ENCODE data around the gene TMEM87B. TPM values are rescaled to one million over a fixed set of nuclear protein-coding genes. Genes with fewer than 3 reads are reported as not detected.

The TMEM87B gene
- total and polyA plus RNA-seq, 7 donors = 1.7 to 6.0 (median 3.2) TPM

DNA sequence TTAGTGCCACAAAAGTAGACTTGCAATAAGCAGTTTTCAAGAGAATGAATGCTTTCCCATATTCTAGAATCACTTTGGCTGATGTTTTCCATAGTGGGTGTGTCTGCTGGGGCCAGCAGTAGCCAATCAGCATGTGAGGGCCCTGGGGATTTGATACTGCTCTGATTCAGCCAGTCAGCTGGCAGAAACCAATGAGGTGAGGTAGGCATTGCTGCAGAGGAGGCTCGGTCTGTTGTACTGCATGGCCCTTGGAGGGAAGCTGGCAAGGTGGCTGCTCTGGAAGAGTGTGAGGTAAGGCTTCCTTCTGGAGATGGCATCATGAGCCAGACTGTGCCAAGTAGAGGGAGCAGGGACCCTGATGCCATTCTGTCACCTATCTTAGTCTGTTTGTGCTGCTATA lies 22.7 kb downstream of the TMEM87B start:
- Histone ChIP-seq H3K4me3 (no peak overlapping the region), H3K4me1 (peaks cover 5% of the 10 kb centered on the region), H3K27me3 (ENCODE audit: insufficient read depth in 3 of 3, low read length in 2 of 3) (no peaks in the 10 kb centered on the region), H3K36me3 (ENCODE audit: insufficient read depth in 1 of 2, low read depth in 1 of 2) (peaks cover 0 to 19% of the 10 kb centered on the region in 2 donors), H3K9me3 (no peaks in the 10 kb centered on the region), H3K27ac (no peak overlapping the region)
- intact Hi-C loops (cut with DNase I) = no loop called here
- TF ChIP-seq, protein P1, sequence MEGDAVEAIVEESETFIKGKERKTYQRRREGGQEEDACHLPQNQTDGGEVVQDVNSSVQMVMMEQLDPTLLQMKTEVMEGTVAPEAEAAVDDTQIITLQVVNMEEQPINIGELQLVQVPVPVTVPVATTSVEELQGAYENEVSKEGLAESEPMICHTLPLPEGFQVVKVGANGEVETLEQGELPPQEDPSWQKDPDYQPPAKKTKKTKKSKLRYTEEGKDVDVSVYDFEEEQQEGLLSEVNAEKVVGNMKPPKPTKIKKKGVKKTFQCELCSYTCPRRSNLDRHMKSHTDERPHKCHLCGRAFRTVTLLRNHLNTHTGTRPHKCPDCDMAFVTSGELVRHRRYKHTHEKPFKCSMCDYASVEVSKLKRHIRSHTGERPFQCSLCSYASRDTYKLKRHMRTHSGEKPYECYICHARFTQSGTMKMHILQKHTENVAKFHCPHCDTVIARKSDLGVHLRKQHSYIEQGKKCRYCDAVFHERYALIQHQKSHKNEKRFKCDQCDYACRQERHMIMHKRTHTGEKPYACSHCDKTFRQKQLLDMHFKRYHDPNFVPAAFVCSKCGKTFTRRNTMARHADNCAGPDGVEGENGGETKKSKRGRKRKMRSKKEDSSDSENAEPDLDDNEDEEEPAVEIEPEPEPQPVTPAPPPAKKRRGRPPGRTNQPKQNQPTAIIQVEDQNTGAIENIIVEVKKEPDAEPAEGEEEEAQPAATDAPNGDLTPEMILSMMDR (IDR thresholded peaks at IDR 0.05) = no peak
- WGBS, 3 donors = 42 to 76% (median 70%) methylated on average over 1 of the region's 1 CpG
- ATAC-seq (no peak), DNase-seq (no peak)

DNA sequence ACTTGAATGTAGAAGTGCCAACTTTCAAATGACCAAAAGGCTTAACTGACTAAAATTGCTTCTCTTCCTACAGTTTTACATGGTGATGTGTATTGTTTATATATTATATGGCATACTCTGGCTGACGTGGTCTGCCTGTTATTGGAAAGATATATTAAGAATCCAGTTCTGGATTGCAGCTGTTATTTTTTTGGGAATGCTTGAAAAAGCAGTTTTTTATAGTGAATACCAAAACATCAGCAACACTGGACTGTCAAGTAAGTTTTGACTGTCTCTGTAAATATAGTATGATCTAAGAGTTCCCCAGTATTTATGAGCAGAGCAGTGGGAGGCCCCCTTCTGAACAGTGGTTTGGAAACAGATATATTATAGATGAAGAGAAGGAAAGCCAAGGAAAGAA lies 26.2 kb downstream of the TMEM87B start:
- WGBS, 3 donors = 76 to 86% (median 78%) methylated on average over 1 of the region's 1 CpG
- peaks cover 0 to 35% of the 10 kb centered on the region in 2 donors for H3K36me3 ChIP-seq (ENCODE audit: insufficient read depth in 1 of 2, low read depth in 1 of 2)
- no peaks in the 10 kb centered on the region for H3K9me3 ChIP-seq
- ATAC-seq (no peak), DNase-seq (no peak)
- H3K27me3 ChIP-seq (ENCODE audit: insufficient read depth in 3 of 3, low read length in 2 of 3) = no peaks in the 10 kb centered on the region
- no peak overlapping the region for H3K4me3 ChIP-seq
- no peak overlapping the region for H3K27ac ChIP-seq
- intact Hi-C loops (cut with DNase I) = no loop called here
- no peaks in the 10 kb centered on the region for H3K4me1 ChIP-seq
- TF ChIP-seq, protein P1 (IDR thresholded peaks at IDR 0.05) = no peak

- 78 to 85% (median 85%) methylated on average over 4 of the region's 4 CpGs for WGBS, 3 donors
- Histone ChIP-seq H3K36me3 (ENCODE audit: insufficient read depth in 1 of 2, low read depth in 1 of 2) (peaks cover 0 to 60% of the 10 kb centered on the region in 2 donors), H3K27ac (no peak overlapping the region)
These were observed 29.8 kb downstream of the TMEM87B start for GRCh38 chr2:112084689-112085374.

GRCh38 chr2:112085375-112085730 lies 30.3 kb downstream of the TMEM87B start:
- no peak overlapping the region for H3K27ac ChIP-seq
- TF ChIP-seq, protein P1 (IDR thresholded peaks at IDR 0.05) = no peak
- DNase-seq = no peak
- ATAC-seq = no peak
- no peaks in the 10 kb centered on the region for H3K9me3 ChIP-seq
- no peaks in the 10 kb centered on the region for H3K27me3 ChIP-seq (ENCODE audit: insufficient read depth in 3 of 3, low read length in 2 of 3)
- peaks cover 0 to 63% of the 10 kb centered on the region in 2 donors for H3K36me3 ChIP-seq (ENCODE audit: insufficient read depth in 1 of 2, low read depth in 1 of 2)
- H3K4me3 ChIP-seq = no peak overlapping the region
- intact Hi-C loops (cut with DNase I) = no loop called here
- no peaks in the 10 kb centered on the region for H3K4me1 ChIP-seq

More at GRCh38 chr2:112084689-112085374, 29.8 kb downstream of the TMEM87B start:
- TF ChIP-seq, protein P1 (IDR thresholded peaks at IDR 0.05) = no peak
- no peaks in the 10 kb centered on the region for H3K9me3 ChIP-seq
- DNase-seq (no peak), ATAC-seq (no peak)
- intact Hi-C loops (cut with DNase I) = no loop called here
- H3K27me3 ChIP-seq (ENCODE audit: insufficient read depth in 3 of 3, low read length in 2 of 3) = no peaks in the 10 kb centered on the region
- H3K4me1 ChIP-seq = no peaks in the 10 kb centered on the region
- H3K4me3 ChIP-seq = no peak overlapping the region
